Islet precursor cell (in vitro differentiated cells): ENCODE results near the gene ALDH1A1.
"Not testable (repeated sequence)": the region's sequence is repeated elsewhere in the genome, so short reads cannot be mapped to it uniquely, and the experiment has no call there.

Experiments
- DNase-seq: peaks from one replicate; pipeline ENCODE4 v3.0.0-alpha.2; 2018

The ALDH1A1 gene

GRCh38 chr9:72939581-72939980, 13.3 kb downstream of the ALDH1A1 start:
- not testable (repeated sequence) for DNase-seq

GRCh38 chr9:72937545-72937944, 15.3 kb downstream of the ALDH1A1 start:
- no peak for DNase-seq

- no peak for DNase-seq
Observed at GRCh38 chr9:72936679-72937078, 16.2 kb downstream of the ALDH1A1 start.

GRCh38 chr9:72936266-72936665, 16.6 kb downstream of the ALDH1A1 start:
- DNase-seq: no peak

- DNase-seq: no peak
Observed at GRCh38 chr9:72935595-72935994, 17.3 kb downstream of the ALDH1A1 start.

- DNase-seq: no peak
Observed at GRCh38 chr9:72933730-72934665, 18.9 kb downstream of the ALDH1A1 start.

GRCh38 chr9:72932619-72933018, 20.2 kb downstream of the ALDH1A1 start:
- no peak for DNase-seq

- DNase-seq: no peak
Observed at GRCh38 chr9:72931897-72932296, 21.0 kb downstream of the ALDH1A1 start.

GRCh38 chr9:72931437-72931836, 21.4 kb downstream of the ALDH1A1 start:
- no peak for DNase-seq

GRCh38 chr9:72930828-72931227, 22.0 kb downstream of the ALDH1A1 start:
- DNase-seq: peak; percentile 55

- DNase-seq: no peak
Observed at GRCh38 chr9:72929542-72929941, 23.3 kb downstream of the ALDH1A1 start.

GRCh38 chr9:72928042-72928507, 24.8 kb downstream of the ALDH1A1 start:
- DNase-seq: no peak

GRCh38 chr9:72926506-72926905, 26.3 kb downstream of the ALDH1A1 start:
- DNase-seq: no peak

GRCh38 chr9:72925891-72926290, 27.0 kb downstream of the ALDH1A1 start:
- DNase-seq: no peak

- DNase-seq: no peak
Observed at GRCh38 chr9:72925126-72925789, 27.6 kb downstream of the ALDH1A1 start.

- DNase-seq: no peak
Observed at GRCh38 chr9:72924154-72924790, 28.6 kb downstream of the ALDH1A1 start.

- no peak for DNase-seq
Observed at GRCh38 chr9:72923077-72923476, 29.8 kb downstream of the ALDH1A1 start.

- DNase-seq: no peak
Observed at GRCh38 chr9:72921888-72922654, 30.8 kb downstream of the ALDH1A1 start.

- no peak for DNase-seq
Observed at GRCh38 chr9:72919246-72919945, 33.5 kb downstream of the ALDH1A1 start.

GRCh38 chr9:72917892-72918509, 34.9 kb downstream of the ALDH1A1 start:
- no peak for DNase-seq

GRCh38 chr9:72915659-72916058, 37.2 kb downstream of the ALDH1A1 start:
- no peak for DNase-seq

GRCh38 chr9:72914750-72915149, 38.1 kb downstream of the ALDH1A1 start:
- DNase-seq: no peak
